GM23338 (cell line): ENCODE results near the gene FZD2. TPM values are rescaled to one million over a fixed set of nuclear protein-coding genes. Genes with fewer than 3 reads are reported as not detected.

Experiments
- ATAC-seq: fragments of 200-7000 bp; cut with Tn5 transposase; 3 replicates; pipeline ENCODE4 v1.9.1; 2020
- DNase-seq: peaks from one replicate; pipeline ENCODE4 v3.0.0-alpha.2; 2015; ENCODE audit warnings: low spot score
- H2AFZ ChIP-seq: fragments of 200-600 bp; sonication (generic); 2 replicates; pipeline ENCODE4 v1.8.0; 2016; ENCODE audit warnings: antibody characterized with exemption, mild to moderate bottlenecking, moderate library complexity
- H3F3A ChIP-seq: fragments of 200-600 bp; sonication (generic); replicated peaks from 2 replicates; pipeline ENCODE4 v1.8.0; 2017; ENCODE audit warnings: antibody characterized with exemption, mixed run types, low read depth
- H3K27ac ChIP-seq: fragments of 200-600 bp; sonication (generic); 2 replicates; pipeline ENCODE4 v1.6.1; 2016; ENCODE audit warnings: low read depth
- H3K27me3 ChIP-seq: fragments of 200-600 bp; sonication (generic); 2 replicates; pipeline ENCODE4 v1.8.0; 2016; ENCODE audit warnings: mild to moderate bottlenecking, mixed run types, moderate library complexity; ENCODE audit not compliant: insufficient read depth
- H3K36me3 ChIP-seq: fragments of 200-600 bp; sonication (generic); 2 replicates; pipeline ENCODE4 v1.8.0; 2016; ENCODE audit warnings: mild to moderate bottlenecking; ENCODE audit not compliant: insufficient read depth
- H3K4me1 ChIP-seq: fragments of 200-600 bp; sonication (generic); 2 replicates; pipeline ENCODE4 v1.8.0; 2016; ENCODE audit warnings: mild to moderate bottlenecking, moderate library complexity; ENCODE audit not compliant: insufficient read depth
- H3K4me2 ChIP-seq: fragments of 200-600 bp; sonication (generic); 2 replicates; pipeline ENCODE4 v1.7.1; 2017; ENCODE audit warnings: mixed run types
- H3K4me3 ChIP-seq: fragments of 200-600 bp; sonication (generic); 2 replicates; pipeline ENCODE4 v1.6.1; 2016; ENCODE audit warnings: mixed run types
- H3K79me2 ChIP-seq: fragments of 200-600 bp; sonication (generic); replicated peaks from 2 replicates; pipeline ENCODE4 v1.8.0; 2017; ENCODE audit warnings: mild to moderate bottlenecking; ENCODE audit not compliant: insufficient read depth
- H3K9me2 ChIP-seq: fragments of 200-600 bp; sonication (generic); 2 replicates; pipeline ENCODE4 v1.8.0; 2017; ENCODE audit not compliant: insufficient read depth
- H4K20me1 ChIP-seq: fragments of 200-600 bp; sonication (generic); replicated peaks from 2 replicates; pipeline ENCODE4 v1.8.0; 2017; ENCODE audit warnings: mild to moderate bottlenecking; ENCODE audit not compliant: insufficient read depth
- H3K27ac Mint-ChIP-seq: 2 replicates; pipeline ENCODE4 v1.8.0; 2020; ENCODE audit warnings: inconsistent platforms, mild to moderate bottlenecking, moderate library complexity, mixed read lengths
- H3K27me3 Mint-ChIP-seq: 3 replicates; pipeline ENCODE4 v1.8.0; 2022; ENCODE audit warnings: low read depth, mild to moderate bottlenecking, moderate library complexity, mixed read lengths, inconsistent platforms; ENCODE audit not compliant: insufficient read depth, poor library complexity
- H3K36me3 Mint-ChIP-seq: 3 replicates; pipeline ENCODE4 v1.8.0; 2021; ENCODE audit warnings: low read depth, mild to moderate bottlenecking, inconsistent platforms, moderate library complexity, mixed read lengths
- H3K4me1 Mint-ChIP-seq: 3 replicates; pipeline ENCODE4 v1.8.0; 2020; ENCODE audit warnings: mild to moderate bottlenecking, inconsistent platforms, mixed read lengths
- H3K4me3 Mint-ChIP-seq: 3 replicates; pipeline ENCODE4 v1.8.0; 2021; ENCODE audit warnings: moderate library complexity, mild to moderate bottlenecking, inconsistent platforms, mixed read lengths
- H3K9me3 Mint-ChIP-seq: 3 replicates; pipeline ENCODE4 v1.8.0; 2020; ENCODE audit warnings: moderate library complexity, mild to moderate bottlenecking, inconsistent platforms, mixed read lengths
- CREB1 ChIP-seq: fragments of 250-450 bp; sonication (Bioruptor Pico); IDR thresholded peaks from 2 replicates; pipeline ENCODE4 v1.5.0; 2020; ENCODE audit warnings: low read depth, mild to moderate bottlenecking, moderate library complexity
- JUNB ChIP-seq: IDR thresholded peaks from one replicate; pipeline ENCODE4 v1.6.1; 2016; ENCODE audit warnings: antibody characterized with exemption; ENCODE audit not compliant: unreplicated experiment
- NANOG ChIP-seq: IDR thresholded peaks from 2 replicates; pipeline ENCODE4 v1.6.1; 2016; ENCODE audit warnings: antibody characterized with exemption, borderline replicate concordance
- REST ChIP-seq: IDR thresholded peaks from one replicate; pipeline ENCODE4 v1.6.1; 2018; ENCODE audit warnings: antibody characterized with exemption; ENCODE audit not compliant: unreplicated experiment
- ZNF114 ChIP-seq: fragments of 250-450 bp; sonication (Bioruptor Pico); IDR thresholded peaks from 2 replicates; pipeline ENCODE4 v1.5.0; 2020; ENCODE audit warnings: mild to moderate bottlenecking, moderate library complexity
- ZNF462 ChIP-seq: fragments of 250-450 bp; sonication (Bioruptor Pico); IDR thresholded peaks from 2 replicates; pipeline ENCODE4 v1.5.0; 2020; ENCODE audit warnings: mild to moderate bottlenecking, moderate library complexity
- polyA plus RNA-seq: library from polyadenylated mRNA; unstranded; fragments of >200 nt; fragmentation: Nextera tagmentation; extraction: Ambion mirVana; gene quantifications from 2 replicates; pipeline ENCODE4 v1.2.1, GENCODE V29; 2016
- total RNA-seq: library from RNA; depleted of rRNA; stranded (reverse); fragments of >200 nt; shearing (Covaris generic); gene quantifications from 2 replicates; pipeline ENCODE4 v1.2.3, GENCODE V29; 2014

The FZD2 gene
- total and polyA plus RNA-seq, 2 experiments from 2014 or later = 6.2 to 7.6 TPM

GRCh38 chr17:44584443-44584842, 27.2 kb downstream of the FZD2 start:
- H2AFZ ChIP-seq = no peak overlapping the region
- Mint-ChIP-seq H3K9me3 (no peaks in the 10 kb centered on the region), H3K27me3 (peaks cover 3% of the 10 kb centered on the region), H3K36me3 (no peaks in the 10 kb centered on the region), H3K27ac (no peak overlapping the region; the same call in 1 of the 2 replicates), H3K4me3 (no peak overlapping the region), H3K4me1 (peaks cover 11% of the 10 kb centered on the region; the same call in 2 of the 3 replicates)
- no peak overlapping the region for H3K4me2 ChIP-seq
- no peaks in the 10 kb centered on the region for H3K27me3 ChIP-seq
- H3K4me1 ChIP-seq = no peaks in the 10 kb centered on the region
- no peak overlapping the region for H3K27ac ChIP-seq
- TF ChIP-seq JUNB = no peak
- no peak for TF ChIP-seq NANOG
- no peak for TF ChIP-seq ZNF114 (CRISPR knock-in tag)
- TF ChIP-seq REST = no peak
- TF ChIP-seq ZNF462 (CRISPR knock-in tag) = no peak
- TF ChIP-seq CREB1 (CRISPR knock-in tag) = no peak
- no peak for DNase-seq
- H3F3A ChIP-seq = no peaks in the 10 kb centered on the region
- H3K79me2 ChIP-seq = no peaks in the 10 kb centered on the region
- H3K4me3 ChIP-seq = no peak overlapping the region
- no peak for ATAC-seq
- no peaks in the 10 kb centered on the region for H4K20me1 ChIP-seq
- no peaks in the 10 kb centered on the region for H3K36me3 ChIP-seq
- no peaks in the 10 kb centered on the region for H3K9me2 ChIP-seq
